ENCODE measurements around the gene HOXC5.

The HOXC5 gene

GRCh38 chr12:54021432-54022013 lies 11.3 kb upstream of the HOXC5 start:
- no peak for DNase-seq

DNA sequence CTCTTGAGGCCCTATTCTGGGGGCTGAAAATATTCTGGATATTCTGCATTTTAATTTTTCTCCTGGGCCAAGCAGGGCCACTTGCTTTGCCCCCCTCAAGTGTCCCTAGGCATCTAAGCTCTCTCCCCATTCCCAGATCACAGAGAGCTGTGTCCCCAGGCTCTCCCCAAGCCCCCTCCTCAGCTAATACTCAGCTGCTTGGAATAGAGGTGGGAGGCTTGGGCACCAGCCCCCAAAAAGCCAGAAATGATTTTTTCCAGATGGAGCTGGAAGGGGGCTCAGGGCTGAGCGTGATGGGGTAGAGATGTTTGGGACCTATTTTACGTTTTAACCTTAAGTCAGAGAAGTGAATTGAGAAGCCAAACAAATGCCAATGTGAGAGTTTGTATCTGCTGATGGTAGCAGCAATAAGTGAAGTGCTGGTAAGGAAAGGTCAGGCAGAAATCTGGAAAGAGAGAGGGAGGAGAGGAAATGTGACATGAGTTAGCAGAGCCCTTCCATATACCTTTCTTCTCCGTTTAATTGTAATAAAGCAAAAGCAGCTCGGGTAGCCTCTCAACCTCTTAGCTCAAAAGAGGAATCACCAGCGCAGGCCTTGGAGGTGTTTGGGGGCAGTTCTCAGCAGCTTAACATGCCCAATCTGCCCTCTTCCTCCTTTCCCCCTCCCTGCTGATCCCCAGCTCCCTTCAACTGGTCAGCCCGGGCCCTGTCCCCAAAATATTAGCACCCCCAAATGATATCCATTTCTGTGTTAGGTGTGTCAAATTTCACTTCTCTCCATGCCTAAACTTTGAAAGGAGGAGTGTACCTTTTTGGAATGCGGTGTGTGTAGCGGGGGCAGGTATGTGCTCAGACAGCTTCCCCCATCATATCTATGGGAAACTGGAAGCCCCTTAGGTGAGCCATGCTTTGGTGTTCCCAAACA lies 9.6 kb upstream of the HOXC5 start:
- no peak for DNase-seq

- no peak for DNase-seq
Measured at GRCh38 chr12:54024127-54024526, 8.7 kb upstream of the HOXC5 start.

DNA sequence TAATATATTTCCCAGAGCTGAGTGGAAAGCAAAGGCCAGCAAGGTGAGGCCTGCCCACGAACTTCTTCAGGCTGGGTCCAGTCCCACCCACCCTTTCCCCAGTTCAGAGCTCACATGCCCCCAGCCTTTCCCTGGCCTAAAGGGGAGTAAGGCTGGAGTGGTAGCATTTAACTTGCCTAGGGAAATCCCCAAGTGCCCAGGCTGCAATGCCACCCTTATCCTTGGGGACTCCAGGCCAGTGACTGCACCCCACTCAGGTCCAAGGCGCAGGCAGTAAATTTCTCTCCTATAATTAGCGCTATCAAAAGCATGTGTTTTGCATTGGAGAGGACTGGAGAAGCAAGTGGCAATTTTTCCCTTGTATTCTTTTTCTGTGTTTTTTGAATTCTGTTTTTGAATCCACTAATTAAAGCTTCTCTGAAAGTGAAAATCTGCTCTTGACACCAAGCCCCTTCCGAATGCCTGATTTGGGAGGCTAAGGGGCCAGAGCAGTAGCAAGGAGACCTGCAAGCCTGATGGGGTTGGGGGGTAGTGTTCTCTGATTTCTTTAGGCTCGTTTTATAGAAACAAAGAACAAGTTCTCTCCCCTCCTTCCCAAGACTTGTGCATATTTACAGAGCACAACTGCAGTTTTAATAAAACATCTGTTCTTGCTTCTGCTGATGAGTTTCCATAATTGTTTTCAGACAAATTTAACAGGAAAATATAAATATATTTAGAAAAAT lies 8.1 kb upstream of the HOXC5 start:
- no peak for DNase-seq

DNA sequence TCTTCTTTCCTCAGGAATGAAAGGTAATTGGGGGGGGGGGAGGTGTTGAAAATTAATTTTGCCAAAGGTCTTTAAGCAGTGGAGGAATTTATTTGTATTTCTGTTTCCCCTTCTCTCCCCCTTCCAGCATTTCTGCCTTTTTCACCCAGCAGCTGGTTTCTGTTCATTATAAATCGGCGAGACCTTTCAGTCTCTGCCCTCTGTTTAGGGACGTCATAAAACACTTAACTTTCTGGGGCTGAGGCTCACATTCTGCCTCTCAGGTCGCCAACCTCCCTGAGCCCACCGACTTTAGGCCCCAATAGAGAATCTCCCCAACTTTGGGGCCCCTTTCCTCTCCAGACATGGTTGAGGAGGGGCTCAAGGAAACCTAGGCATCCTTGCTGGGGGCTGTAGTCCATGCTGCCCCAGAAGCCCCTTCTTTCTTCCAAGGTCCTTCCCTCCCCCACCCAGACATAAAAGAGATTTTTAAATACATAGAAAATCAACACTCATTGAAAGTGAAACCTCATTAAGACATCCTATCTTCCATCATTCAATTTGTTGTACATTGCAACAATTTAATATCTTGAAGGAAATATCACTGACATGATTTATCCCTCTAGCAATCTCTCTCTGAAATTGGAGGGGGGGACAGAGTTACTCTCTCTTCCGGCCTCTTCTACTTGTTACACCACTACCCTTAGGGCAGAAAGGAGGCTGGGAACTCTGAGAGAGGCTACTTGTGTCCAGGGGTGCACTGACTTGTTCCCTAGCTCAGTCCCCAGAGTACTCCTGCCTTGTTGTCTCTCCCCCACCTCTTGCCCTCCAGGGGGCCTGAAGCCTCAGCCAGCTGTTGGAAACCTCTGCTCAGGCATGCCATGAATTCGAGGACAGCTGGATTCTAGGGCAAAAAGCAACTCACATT lies 7.1 kb upstream of the HOXC5 start:
- no peak for DNase-seq

GRCh38 chr12:54026640-54027441 lies 6.0 kb upstream of the HOXC5 start:
- no peak for DNase-seq

- no peak for DNase-seq
Measured at GRCh38 chr12:54027442-54027786, 5.4 kb upstream of the HOXC5 start.

DNA sequence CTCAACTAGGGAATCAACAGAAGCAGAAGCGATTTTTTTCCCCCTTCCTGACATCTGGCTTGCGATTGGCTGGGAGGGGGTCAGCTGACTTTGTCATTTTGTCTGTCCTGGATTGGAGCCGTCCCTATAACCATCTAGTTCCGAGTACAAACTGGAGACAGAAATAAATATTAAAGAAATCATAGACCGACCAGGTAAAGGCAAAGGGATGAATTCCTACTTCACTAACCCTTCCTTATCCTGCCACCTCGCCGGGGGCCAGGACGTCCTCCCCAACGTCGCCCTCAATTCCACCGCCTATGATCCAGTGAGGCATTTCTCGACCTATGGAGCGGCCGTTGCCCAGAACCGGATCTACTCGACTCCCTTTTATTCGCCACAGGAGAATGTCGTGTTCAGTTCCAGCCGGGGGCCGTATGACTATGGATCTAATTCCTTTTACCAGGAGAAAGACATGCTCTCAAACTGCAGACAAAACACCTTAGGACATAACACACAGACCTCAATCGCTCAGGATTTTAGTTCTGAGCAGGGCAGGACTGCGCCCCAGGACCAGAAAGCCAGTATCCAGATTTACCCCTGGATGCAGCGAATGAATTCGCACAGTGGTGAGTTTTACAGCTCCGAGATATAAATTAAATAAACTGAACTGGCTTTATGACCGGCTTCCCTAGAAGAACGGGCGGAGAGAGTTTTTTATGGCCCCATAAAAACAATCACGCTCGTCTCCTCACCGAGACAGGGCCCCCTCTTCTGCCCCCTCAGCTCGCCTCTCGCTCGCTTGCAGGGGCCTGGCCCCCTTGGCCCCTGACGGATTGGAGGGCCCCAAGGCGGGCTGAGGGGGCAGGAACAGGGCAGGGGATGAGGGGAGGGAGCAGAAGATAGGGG lies 4.3 kb upstream of the HOXC5 start, which contains the start of gene HOXC6:
Gene HOXC6, plus strand, starts transcription at position 127 of the 888 bp plus-strand sequence. Its CDS starts 82 bp downstream, at position 209.
- no peak for DNase-seq

DNA sequence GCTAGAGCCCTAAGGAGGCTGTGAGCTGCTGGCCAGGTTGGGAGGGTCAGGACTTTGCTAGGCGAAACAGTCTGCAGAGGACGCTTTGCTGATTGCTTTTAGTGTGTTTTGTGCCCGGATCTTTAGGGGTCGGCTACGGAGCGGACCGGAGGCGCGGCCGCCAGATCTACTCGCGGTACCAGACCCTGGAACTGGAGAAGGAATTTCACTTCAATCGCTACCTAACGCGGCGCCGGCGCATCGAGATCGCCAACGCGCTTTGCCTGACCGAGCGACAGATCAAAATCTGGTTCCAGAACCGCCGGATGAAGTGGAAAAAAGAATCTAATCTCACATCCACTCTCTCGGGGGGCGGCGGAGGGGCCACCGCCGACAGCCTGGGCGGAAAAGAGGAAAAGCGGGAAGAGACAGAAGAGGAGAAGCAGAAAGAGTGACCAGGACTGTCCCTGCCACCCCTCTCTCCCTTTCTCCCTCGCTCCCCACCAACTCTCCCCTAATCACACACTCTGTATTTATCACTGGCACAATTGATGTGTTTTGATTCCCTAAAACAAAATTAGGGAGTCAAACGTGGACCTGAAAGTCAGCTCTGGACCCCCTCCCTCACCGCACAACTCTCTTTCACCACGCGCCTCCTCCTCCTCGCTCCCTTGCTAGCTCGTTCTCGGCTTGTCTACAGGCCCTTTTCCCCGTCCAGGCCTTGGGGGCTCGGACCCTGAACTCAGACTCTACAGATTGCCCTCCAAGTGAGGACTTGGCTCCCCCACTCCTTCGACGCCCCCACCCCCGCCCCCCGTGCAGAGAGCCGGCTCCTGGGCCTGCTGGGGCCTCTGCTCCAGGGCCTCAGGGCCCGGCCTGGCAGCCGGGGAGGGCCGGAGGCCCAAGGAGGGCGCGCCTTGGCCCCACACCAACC lies 3.1 kb upstream of the HOXC5 start:
- no peak for DNase-seq

DNA sequence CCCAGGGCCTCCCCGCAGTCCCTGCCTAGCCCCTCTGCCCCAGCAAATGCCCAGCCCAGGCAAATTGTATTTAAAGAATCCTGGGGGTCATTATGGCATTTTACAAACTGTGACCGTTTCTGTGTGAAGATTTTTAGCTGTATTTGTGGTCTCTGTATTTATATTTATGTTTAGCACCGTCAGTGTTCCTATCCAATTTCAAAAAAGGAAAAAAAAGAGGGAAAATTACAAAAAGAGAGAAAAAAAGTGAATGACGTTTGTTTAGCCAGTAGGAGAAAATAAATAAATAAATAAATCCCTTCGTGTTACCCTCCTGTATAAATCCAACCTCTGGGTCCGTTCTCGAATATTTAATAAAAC lies 2.4 kb upstream of the HOXC5 start:
- no peak for DNase-seq

DNA sequence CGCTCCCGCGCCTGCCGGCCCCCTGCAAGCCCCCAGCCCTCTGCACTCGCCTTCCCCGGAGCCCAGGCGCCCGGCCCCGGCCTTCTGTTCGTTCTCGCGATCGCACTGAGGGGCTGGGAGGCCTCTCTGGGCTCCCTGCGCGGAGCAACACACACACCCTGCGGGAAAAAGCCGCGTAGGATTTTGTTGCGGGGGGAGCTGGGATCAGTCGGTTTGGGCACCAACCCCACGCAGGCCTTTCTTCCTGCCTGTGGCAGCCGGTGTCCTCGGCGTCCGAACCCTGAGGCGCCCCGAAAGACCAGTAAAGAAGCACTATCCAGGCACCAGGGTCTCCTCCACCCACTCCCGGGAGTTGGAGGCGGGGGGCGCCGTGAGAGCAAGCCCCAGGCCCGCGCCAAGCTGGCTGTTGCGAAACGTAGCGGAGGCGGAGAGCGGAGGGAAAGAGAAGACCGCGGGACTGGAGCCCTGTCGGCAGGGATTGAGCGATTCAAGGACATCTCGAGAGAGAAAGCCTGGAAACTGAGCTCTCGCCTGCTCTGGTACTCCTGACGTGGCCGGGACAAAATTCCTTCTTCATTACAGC lies 1.9 kb upstream of the HOXC5 start:
- DNase-seq, result no peak

DNA sequence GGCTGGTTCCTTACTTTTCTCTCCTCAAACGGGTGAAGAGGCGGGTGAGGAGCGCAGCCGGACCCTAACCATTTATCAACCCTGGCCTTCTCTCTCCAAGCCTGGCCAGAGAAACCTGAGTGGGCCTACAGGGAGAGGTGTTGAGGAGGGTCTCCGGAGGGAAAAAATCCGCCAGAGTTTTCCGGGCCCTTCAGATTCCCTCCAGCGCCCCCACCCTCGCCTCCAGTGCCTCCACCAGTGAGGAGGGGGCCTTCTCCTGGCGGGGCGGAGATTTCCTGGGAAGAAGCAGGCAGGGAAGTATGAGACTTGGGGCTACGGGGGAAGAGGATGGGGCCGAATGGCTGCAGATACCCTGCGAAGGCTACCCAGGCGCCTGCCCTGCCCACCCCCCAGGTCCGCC lies 1.4 kb upstream of the HOXC5 start:
- no peak for DNase-seq

DNA sequence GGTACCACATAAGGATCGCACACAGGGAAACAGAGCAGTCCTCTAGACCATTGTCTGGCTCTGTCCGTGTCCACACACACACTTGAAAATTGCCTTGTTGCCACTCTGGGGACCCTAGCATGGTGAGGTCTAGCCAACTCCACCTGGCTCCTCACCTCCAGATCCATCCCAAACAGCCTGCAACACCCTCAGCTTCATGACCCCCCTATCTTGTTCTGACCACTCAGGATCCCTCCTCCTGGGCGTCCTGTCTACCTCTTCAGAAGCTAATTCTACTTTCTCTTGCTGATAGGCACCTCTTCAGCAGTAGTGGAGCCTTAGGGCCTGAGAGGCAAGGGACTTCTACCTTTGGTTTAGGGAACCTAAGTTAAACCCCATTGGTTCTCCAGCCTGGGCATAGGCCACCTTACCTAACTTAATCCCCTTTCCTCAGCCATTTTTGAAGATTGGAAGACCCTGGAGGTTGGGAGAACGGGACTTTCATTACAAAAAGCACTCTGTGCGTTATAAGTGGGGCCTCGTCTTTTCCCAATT lies 697 bp upstream of the HOXC5 start:
- no peak for DNase-seq

- no peak for DNase-seq
Measured at GRCh38 chr12:54033106-54033979, 493 bp downstream of the HOXC5 start.

DNA sequence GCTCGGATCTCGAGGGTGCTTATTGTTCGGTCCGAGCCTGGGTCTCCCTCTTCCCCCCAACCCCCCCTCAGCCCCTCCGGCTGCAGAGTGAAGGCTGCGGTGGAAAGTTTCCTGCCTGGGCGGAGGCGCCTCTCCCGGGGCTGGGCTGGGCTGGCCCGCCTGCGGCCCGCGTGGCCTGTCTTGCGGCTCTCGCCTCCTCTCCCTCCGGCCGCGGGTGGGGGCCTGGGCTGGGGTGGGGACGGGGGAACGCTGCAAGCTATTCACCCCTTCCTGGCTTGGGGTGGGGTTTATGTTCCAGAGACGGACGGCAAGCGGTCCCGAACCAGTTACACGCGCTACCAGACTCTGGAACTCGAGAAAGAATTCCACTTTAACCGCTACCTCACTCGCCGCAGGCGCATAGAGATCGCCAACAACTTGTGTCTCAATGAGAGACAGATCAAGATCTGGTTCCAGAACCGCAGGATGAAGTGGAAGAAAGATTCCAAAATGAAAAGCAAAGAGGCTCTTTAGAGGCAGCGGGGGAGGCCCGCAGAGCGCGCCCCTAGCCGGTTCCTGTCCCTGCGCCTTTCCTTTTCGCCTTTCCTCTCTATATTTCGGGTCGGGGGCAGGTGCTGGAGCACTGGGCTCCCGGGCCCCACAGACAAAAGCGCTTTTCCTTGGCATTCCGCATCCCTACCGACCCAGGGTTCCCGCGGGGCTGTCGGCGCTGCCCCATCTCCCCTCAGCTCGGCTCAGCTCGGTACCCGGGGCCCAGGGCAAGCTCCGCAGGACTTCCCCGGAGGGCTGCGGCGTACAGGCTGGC lies 1.3 kb downstream of the HOXC5 start:
- no peak for DNase-seq

GRCh38 chr12:54034785-54035310 lies 2.0 kb downstream of the HOXC5 start:
- no peak for DNase-seq

All from activated CD4-positive, alpha-beta T cell treated with anti-CD3 and anti-CD28 coated beads, Interleukin-2, amount 50 U/mL, for 4 hours (primary cell).